B cell (primary cell): Measurements from ENCODE around the gene GCN1. TPM values are rescaled to one million over a fixed set of nuclear protein-coding genes. Genes with fewer than 3 reads are reported as not detected.
A peak's percentile ranks its signal among the peaks of the same experiment; 100 is the strongest.

Experiments used
- ATAC-seq: fragments of 200-7000 bp; cut with Tn5 transposase; one replicate; pipeline ENCODE4 v1.10.0; 2021; ENCODE audit warnings: low read depth, mild to moderate bottlenecking, moderate number of reproducible peaks, moderate library complexity
- CTCF ChIA-PET: fragments of 350-600 bp; sonication (Branson Sonifier 250); formaldehyde crosslinking; loops from one replicate; lab custom pipeline; 2021; ENCODE audit warnings: antibody characterized with exemption, inconsistent platforms; lab: Charles Lee
- POLR2A ChIA-PET: fragments of 350-600 bp; sonication (Branson Sonifier 250); formaldehyde crosslinking; loops from one replicate; lab custom pipeline; 2021; ENCODE audit warnings: antibody characterized with exemption; lab: Charles Lee
- DNase-seq: peaks from one replicate; pipeline ENCODE4 v3.0.0; 2013
- H2AFZ ChIP-seq: 2 replicates; pipeline ENCODE4 v1.6.1; 2012; ENCODE audit warnings: mild to moderate bottlenecking, low read depth, low read length; ENCODE audit not compliant: insufficient read depth, poor library complexity, severe bottlenecking
- H3K27ac ChIP-seq, 2 donors: 1 replicate in 1 of 2; 2 replicates in 1 of 2; pipeline ENCODE4 v1.5.1; 2012 to 2013; ENCODE audit warnings: low read length in 2 of 2, mild to moderate bottlenecking in 2 of 2, moderate library complexity in 1 of 2
- H3K27me3 ChIP-seq, 4 experiments: fragments of 200-600 bp in 1 of 4; sonication (generic) in 1 of 4; replicated peaks in 1 of 4; 1 replicate in 2 of 4; 2 replicates in 2 of 4; pipeline versions ENCODE4 v1.6.1 to v1.7.0; 2013 to 2016; ENCODE audit warnings: low read length in 3 of 4, mild to moderate bottlenecking in 2 of 4, mixed read lengths in 1 of 4, moderate library complexity in 1 of 4; ENCODE audit not compliant: insufficient read depth in 4 of 4, control insufficient read depth in 3 of 4; ENCODE audit errors: control extremely low read depth in 1 of 4
- H3K36me3 ChIP-seq, 2 experiments: replicated peaks in 1 of 2; 1 replicate in 1 of 2; 2 replicates in 1 of 2; pipeline versions ENCODE4 v1.6.1 to v1.7.1; 2013; ENCODE audit warnings: low read length in 1 of 2; ENCODE audit not compliant: insufficient read depth in 2 of 2, control insufficient read depth in 1 of 2; ENCODE audit errors: control extremely low read depth in 1 of 2, extremely low read depth in 1 of 2
- H3K4me1 ChIP-seq, 2 donors: fragments of 200-600 bp in 1 of 2; sonication (generic) in 1 of 2; 1 replicate in 1 of 2; 2 replicates in 1 of 2; pipeline versions ENCODE4 v1.5.1 to v1.6.1; 2013 to 2017; ENCODE audit warnings: low read length in 2 of 2; ENCODE audit not compliant: control insufficient read depth in 2 of 2, insufficient read depth in 2 of 2
- H3K4me2 ChIP-seq: replicated peaks from 2 replicates; pipeline ENCODE3; 2012; ENCODE audit warnings: mild to moderate bottlenecking, low read depth, low read length; ENCODE audit not compliant: poor library complexity, severe bottlenecking
- H3K4me3 ChIP-seq, 5 experiments: fragments of 200-600 bp in 1 of 5; sonication (generic) in 1 of 5; 1 replicate in 3 of 5; 2 replicates in 2 of 5; pipeline versions ENCODE4 v1.5.1 to v1.7.0; 2011 to 2016; ENCODE audit warnings: low read length in 4 of 5, mild to moderate bottlenecking in 4 of 5, low read depth in 2 of 5, control low read depth in 1 of 5, moderate library complexity in 1 of 5; ENCODE audit not compliant: insufficient read depth in 1 of 5; ENCODE audit errors: control extremely low read depth in 1 of 5, extremely low read depth in 1 of 5
- H3K79me2 ChIP-seq: fragments of 200-600 bp; sonication (generic); one replicate; pipeline ENCODE4 v1.6.0; 2016; ENCODE audit warnings: low read length; ENCODE audit not compliant: control insufficient read depth, insufficient read depth
- H3K9ac ChIP-seq: fragments of 200-600 bp; sonication (generic); 2 replicates; pipeline ENCODE4 v1.6.1; 2017; ENCODE audit warnings: mild to moderate bottlenecking, low read length, moderate library complexity
- H3K9me3 ChIP-seq, 3 donors: one replicate each; pipeline versions ENCODE4 v1.6.1 to v1.7.1; 2013; ENCODE audit warnings: low read length in 2 of 3; ENCODE audit not compliant: control insufficient read depth in 2 of 3, insufficient read depth in 1 of 3; ENCODE audit errors: control extremely low read depth in 1 of 3
- H4K20me1 ChIP-seq: 2 replicates; pipeline ENCODE4 v1.6.0; 2012; ENCODE audit warnings: mild to moderate bottlenecking, low read length; ENCODE audit not compliant: insufficient read depth, control insufficient read depth, poor library complexity, severe bottlenecking
- H3K27ac Mint-ChIP-seq: one replicate; pipeline ENCODE4 v1.8.0; 2021; ENCODE audit warnings: mixed read lengths
- H3K27me3 Mint-ChIP-seq: one replicate; pipeline ENCODE4 v1.8.0; 2021; ENCODE audit warnings: mixed read lengths
- H3K4me1 Mint-ChIP-seq: one replicate; pipeline ENCODE4 v1.8.0; 2021; ENCODE audit warnings: mixed read lengths
- H3K4me3 Mint-ChIP-seq: one replicate; pipeline ENCODE4 v1.8.0; 2021; ENCODE audit warnings: mixed read lengths
- H3K9me3 Mint-ChIP-seq: one replicate; pipeline ENCODE4 v1.8.0; 2022; ENCODE audit warnings: mixed read lengths; ENCODE audit not compliant: insufficient read depth
- CTCF ChIP-seq: fragments of 200-600 bp; IDR thresholded peaks from one replicate; pipeline ENCODE4 v1.8.0; 2022; ENCODE audit warnings: antibody characterized with exemption, mild to moderate bottlenecking
- EZH2 ChIP-seq: IDR thresholded peaks from 2 replicates; pipeline ENCODE4 v1.6.1; 2012; ENCODE audit warnings: borderline replicate concordance, low read depth, mild to moderate bottlenecking, moderate library complexity, low read length; ENCODE audit not compliant: insufficient read depth, poor library complexity, severe bottlenecking
- WGBS: methylation state at CpG from one replicate; pipeline ENCODE4 v1.1.5; 2013; ENCODE audit warnings: missing lambda C conversion rate; ENCODE audit not compliant: insufficient coverage; 5-methylcytosine and 5-hydroxymethylcytosine counted together
- intact Hi-C: fragments of 100-400 bp; cut with micrococcal nuclease; formaldehyde crosslinking; loops from one replicate; pipeline ENCODE4 v1.10.0; 2022
- polyA plus RNA-seq: library from polyadenylated mRNA; depleted of rRNA; stranded (reverse); fragments of >200 nt; gene quantifications from 2 replicates; pipeline ENCODE4 v1.2.3, GENCODE V29; 2012
- total RNA-seq, 2 donors: library from RNA; stranded (reverse); fragments of 120-200 nt in 1 of 2; gene quantifications; 1 replicate in 1 of 2; 2 replicates in 1 of 2; pipeline versions ENCODE4 v1.2.3 to v1.2.4, GENCODE V29; 2013 to 2022

The GCN1 gene
- total and polyA plus RNA-seq, 2 donors (not counting 1 experiment from before 2014, with no cell fraction given): 41.3 to 127 TPM

- Histone ChIP-seq H3K4me1 (peaks cover 28 to 36% of the 10 kb centered on the region in 2 donors), H3K36me3 (peaks cover 5 to 33% of the 10 kb centered on the region in 2 experiments), H3K9me3 (no peaks in the 10 kb centered on the region), H4K20me1 (peaks cover 26% of the 10 kb centered on the region), H3K27me3 (no peaks in the 10 kb centered on the region), H2AFZ (no peak overlapping the region), H3K4me3 (peak overlapping the region; percentile 61 to 98 (median 93)), H3K9ac (peak overlapping the region; percentile 92), H3K79me2 (peaks cover 41% of the 10 kb centered on the region), H3K27ac (peak overlapping the region; percentile 49 to 80), H3K4me2 (peak overlapping the region; percentile 82)
- CTCF ChIA-PET: interaction anchor here (1.6 to 3.4 kb wide), 4 partner anchors 38 to 93 kb away, joined by 3 to 22 read pairs (median 4); partner anchors contain the start of genes PXN, RAB35 and RNU4-1
- WGBS: 36% methylated on average over 7 of the region's 12 CpGs
- no peaks in the 10 kb centered on the region for H3K27me3 Mint-ChIP-seq
- no peak for TF ChIP-seq EZH2
- no peak for TF ChIP-seq CTCF
- peak overlapping the region; percentile 95 for H3K4me3 Mint-ChIP-seq
- H3K4me1 Mint-ChIP-seq: peaks cover 30% of the 10 kb centered on the region
- peak overlapping the region; percentile 100 for H3K27ac Mint-ChIP-seq
- ATAC-seq: no peak
- intact Hi-C loops: no loop called here
- POLR2A ChIA-PET: interaction anchor here (0.7 to 3.7 kb wide), 4 partner anchors 21 to 92 kb away, joined by 3 to 47 read pairs (median 14); partner anchors contain the start of genes RAB35, RNU4-1 and RNU4-2
- no peak for DNase-seq
- H3K9me3 Mint-ChIP-seq: no peaks in the 10 kb centered on the region
Measured at GRCh38 chr12:120199595-120200306, 5.2 kb upstream of the GCN1 start.

- Mint-ChIP-seq H3K27ac (peak overlapping the region; percentile 72), H3K4me3 (peak overlapping the region; percentile 95), H3K27me3 (no peaks in the 10 kb centered on the region), H3K4me1 (peaks cover 31% of the 10 kb centered on the region), H3K9me3 (no peaks in the 10 kb centered on the region)
- Histone ChIP-seq H3K4me1 (peaks cover 29 to 38% of the 10 kb centered on the region in 2 donors), H3K36me3 (peaks cover 5 to 33% of the 10 kb centered on the region in 2 experiments), H3K9me3 (no peaks in the 10 kb centered on the region), H4K20me1 (peaks cover 32% of the 10 kb centered on the region), H3K27me3 (no peaks in the 10 kb centered on the region), H3K79me2 (peaks cover 48% of the 10 kb centered on the region), H3K4me3 (no peak overlapping the region), H3K4me2 (peak overlapping the region; percentile 82), H2AFZ (no peak overlapping the region), H3K27ac (no peak overlapping the region), H3K9ac (no peak overlapping the region)
- intact Hi-C loops: no loop called here
- 76% methylated on average over 2 of the region's 7 CpGs for WGBS
- DNase-seq (no peak), ATAC-seq (no peak)
- ChIA-PET CTCF (interaction anchor here (1.7 to 3.4 kb wide), 2 partner anchors 67 to 82 kb away, joined by 4 to 22 read pairs; partner anchors contain the start of genes PXN and RAB35), POLR2A (no interaction called here)
- TF ChIP-seq EZH2: no peak
- TF ChIP-seq CTCF: no peak
Measured at GRCh38 chr12:120199025-120199424, 4.5 kb upstream of the GCN1 start.
